Activated naive CD8-positive, alpha-beta T cell treated with anti-CD3 and anti-CD28 coated beads for 36 hours (primary cell): ENCODE measurements around the gene MAP4K2. TPM values are rescaled to one million over a fixed set of nuclear protein-coding genes. Genes with fewer than 3 reads are reported as not detected.

Experiments used
- DNase-seq: peaks from one replicate; pipeline ENCODE4 v3.0.0; 2021
- H3K27ac Mint-ChIP-seq: one replicate; pipeline ENCODE4 v1.8.0; 2022; ENCODE audit warnings: mild to moderate bottlenecking, moderate library complexity, mixed read lengths
- H3K27me3 Mint-ChIP-seq: one replicate; pipeline ENCODE4 v1.8.0; 2022; ENCODE audit warnings: mild to moderate bottlenecking, mixed read lengths
- H3K36me3 Mint-ChIP-seq: one replicate; pipeline ENCODE4 v1.8.0; 2021; ENCODE audit warnings: mild to moderate bottlenecking, mixed read lengths
- H3K4me1 Mint-ChIP-seq: one replicate; pipeline ENCODE4 v1.8.0; 2021; ENCODE audit warnings: mixed read lengths
- H3K4me3 Mint-ChIP-seq: one replicate; pipeline ENCODE4 v1.8.0; 2022; ENCODE audit warnings: mild to moderate bottlenecking, moderate library complexity, mixed read lengths
- H3K9me3 Mint-ChIP-seq: one replicate; pipeline ENCODE4 v1.8.0; 2022; ENCODE audit warnings: mixed read lengths
- total RNA-seq, 2 experiments: library from RNA; stranded (reverse); gene quantifications; one replicate each; pipeline ENCODE4 v1.2.3, GENCODE V29; 2021

MAP4K2 gene
- total RNA-seq, 2 experiments from 2014 or later: 60.4 to 63.8 TPM

DNA sequence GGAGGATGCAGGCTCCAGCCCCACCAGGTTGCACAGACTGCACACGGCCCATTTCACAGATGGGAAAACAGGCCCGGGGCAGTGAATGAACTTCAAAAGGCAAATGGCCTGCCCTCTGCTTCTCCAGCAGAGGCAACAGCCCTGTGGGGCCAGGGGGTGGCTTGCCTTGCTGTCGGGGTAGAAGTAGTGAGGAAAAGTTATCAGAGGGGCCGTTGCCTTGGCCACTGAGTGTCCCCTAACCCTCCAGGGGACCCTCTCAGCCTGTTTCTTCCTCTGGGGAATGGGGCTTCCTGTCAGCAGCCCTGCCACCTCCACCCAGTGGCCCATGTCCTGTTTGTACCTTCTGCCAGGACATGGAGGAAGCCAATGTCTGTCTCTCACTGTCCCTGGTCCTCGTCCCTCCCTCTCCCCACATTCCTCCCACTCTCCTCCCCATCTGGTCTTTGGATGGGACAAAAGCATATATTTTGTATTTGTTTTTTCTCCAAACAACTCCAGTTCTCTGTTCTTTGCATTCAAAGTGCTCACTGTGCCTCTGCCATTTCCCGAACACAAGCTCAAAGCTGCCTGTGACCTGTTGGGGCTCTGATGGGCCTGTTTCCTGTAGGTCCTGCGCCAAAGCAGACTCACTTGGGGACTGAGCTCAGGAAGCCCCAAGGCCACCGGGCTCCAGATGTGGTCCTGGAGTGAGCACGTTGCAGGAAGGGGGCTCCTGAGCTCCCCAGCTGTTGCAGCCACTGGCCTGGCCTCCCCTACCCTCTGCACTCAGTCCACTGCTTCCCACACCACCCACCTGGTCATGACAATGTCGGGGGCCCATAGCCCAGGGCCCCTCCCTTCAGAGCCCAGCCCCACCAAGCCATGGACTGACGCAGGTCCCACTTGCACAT is 9.5 kb downstream of the MAP4K2 start:
- no peak for DNase-seq
- H3K27ac Mint-ChIP-seq: peak overlapping the region; percentile 75
- H3K9me3 Mint-ChIP-seq: no peaks in the 10 kb centered on the region
- H3K27me3 Mint-ChIP-seq: no peaks in the 10 kb centered on the region
- H3K4me1 Mint-ChIP-seq: peaks cover 22% of the 10 kb centered on the region
- peaks cover 7% of the 10 kb centered on the region for H3K36me3 Mint-ChIP-seq
- H3K4me3 Mint-ChIP-seq: no peak overlapping the region

DNA sequence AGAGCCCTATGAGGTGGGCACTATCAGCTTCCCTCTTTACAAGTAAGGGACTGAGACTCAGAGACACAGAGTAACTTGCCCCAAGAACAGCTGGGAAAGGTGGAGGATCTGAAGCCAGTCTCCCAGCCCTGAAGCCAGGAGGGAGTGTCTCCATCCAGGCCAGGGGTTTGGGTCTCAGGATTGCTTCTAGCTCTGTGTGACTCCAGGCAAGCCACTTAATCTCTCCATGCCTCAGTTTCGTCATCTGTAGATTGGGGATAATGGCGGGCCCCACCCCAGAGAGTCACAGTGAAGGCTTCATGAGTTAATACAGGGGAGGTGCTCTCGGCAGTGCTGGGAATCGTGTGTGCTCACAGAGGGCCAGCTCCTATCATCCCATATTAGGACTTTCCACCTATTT is 10.5 kb downstream of the MAP4K2 start:
- Mint-ChIP-seq H3K4me3 (no peak overlapping the region), H3K9me3 (no peaks in the 10 kb centered on the region), H3K4me1 (peaks cover 25% of the 10 kb centered on the region), H3K27ac (no peak overlapping the region), H3K27me3 (no peaks in the 10 kb centered on the region), H3K36me3 (peaks cover 7% of the 10 kb centered on the region)
- DNase-seq: no peak

DNA sequence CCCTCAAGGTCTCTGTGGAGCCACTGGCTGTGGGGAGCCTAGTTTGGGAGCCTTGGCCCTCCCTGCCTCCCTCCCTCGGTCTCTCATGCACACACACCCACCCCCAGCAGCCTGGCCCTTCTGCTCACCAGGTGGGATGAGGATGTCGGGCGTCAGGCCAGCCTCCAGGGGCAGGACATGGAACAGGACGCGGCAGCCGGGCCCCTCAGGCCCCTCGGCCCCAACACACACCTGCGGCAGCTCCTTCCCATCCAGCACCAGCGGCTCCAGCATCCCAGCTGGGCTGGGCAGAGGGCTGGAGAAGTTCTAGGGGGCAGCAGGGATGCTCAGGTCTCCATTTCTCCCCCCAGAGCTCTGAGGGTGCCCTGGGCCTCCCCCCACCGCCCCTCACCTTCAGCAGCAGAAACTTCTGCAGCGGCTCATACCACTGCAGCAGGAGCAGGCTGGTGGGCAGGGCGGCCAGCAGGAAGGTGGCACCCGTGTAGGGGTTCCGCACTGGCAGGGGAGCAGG is 11.2 kb downstream of the MAP4K2 start:
- no peak for DNase-seq
- H3K27me3 Mint-ChIP-seq: no peaks in the 10 kb centered on the region
- H3K4me1 Mint-ChIP-seq: peaks cover 25% of the 10 kb centered on the region
- no peak overlapping the region for H3K27ac Mint-ChIP-seq
- H3K4me3 Mint-ChIP-seq: no peak overlapping the region
- peaks cover 7% of the 10 kb centered on the region for H3K36me3 Mint-ChIP-seq
- H3K9me3 Mint-ChIP-seq: no peaks in the 10 kb centered on the region

DNA sequence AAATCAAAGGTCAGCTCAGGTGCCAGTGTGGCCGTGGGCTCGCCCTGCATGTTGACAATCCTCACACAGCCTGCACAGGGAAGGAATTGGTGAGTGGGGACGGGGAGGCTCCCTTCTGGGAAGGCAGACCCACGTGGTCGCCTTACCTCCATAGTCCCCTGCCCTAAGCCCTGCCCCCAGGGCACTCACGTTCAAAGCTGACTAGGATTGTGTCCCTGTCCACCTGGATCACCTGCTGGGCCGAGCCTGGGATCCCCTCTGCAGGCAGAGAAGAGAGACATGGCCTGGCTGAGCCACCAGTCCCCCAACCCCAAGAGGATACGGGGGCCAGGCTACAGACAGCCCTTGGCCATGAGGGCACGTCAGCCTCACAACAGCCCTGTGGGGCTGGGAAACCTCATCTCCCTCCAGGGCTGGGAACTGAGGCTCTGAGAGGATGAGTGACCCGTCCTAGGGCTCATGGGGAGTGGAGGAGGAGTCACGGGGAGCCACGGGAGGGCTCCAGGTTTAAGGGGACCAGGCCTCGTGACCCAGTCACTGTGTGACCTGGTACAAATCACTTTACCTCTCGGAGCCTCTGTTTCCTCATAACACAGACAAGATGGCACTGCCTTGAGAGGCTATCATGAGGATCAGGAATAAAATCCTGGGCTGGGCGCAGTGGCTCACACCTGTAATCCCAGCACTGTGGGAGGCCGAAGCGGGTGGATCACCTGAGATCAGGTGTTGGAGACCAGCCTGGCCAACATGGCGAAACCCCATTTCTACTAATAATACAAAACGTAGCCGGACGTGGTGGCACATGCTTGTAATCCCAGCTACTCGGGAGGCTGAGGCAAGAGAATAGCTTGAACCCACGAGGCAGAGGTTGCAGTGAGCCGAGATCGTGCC is 12.6 kb downstream of the MAP4K2 start:
- no peak overlapping the region for H3K4me3 Mint-ChIP-seq
- no peak overlapping the region for H3K27ac Mint-ChIP-seq
- no peaks in the 10 kb centered on the region for H3K27me3 Mint-ChIP-seq
- no peaks in the 10 kb centered on the region for H3K9me3 Mint-ChIP-seq
- DNase-seq: no peak
- H3K4me1 Mint-ChIP-seq: peaks cover 17% of the 10 kb centered on the region
- peaks cover 2% of the 10 kb centered on the region for H3K36me3 Mint-ChIP-seq

DNA sequence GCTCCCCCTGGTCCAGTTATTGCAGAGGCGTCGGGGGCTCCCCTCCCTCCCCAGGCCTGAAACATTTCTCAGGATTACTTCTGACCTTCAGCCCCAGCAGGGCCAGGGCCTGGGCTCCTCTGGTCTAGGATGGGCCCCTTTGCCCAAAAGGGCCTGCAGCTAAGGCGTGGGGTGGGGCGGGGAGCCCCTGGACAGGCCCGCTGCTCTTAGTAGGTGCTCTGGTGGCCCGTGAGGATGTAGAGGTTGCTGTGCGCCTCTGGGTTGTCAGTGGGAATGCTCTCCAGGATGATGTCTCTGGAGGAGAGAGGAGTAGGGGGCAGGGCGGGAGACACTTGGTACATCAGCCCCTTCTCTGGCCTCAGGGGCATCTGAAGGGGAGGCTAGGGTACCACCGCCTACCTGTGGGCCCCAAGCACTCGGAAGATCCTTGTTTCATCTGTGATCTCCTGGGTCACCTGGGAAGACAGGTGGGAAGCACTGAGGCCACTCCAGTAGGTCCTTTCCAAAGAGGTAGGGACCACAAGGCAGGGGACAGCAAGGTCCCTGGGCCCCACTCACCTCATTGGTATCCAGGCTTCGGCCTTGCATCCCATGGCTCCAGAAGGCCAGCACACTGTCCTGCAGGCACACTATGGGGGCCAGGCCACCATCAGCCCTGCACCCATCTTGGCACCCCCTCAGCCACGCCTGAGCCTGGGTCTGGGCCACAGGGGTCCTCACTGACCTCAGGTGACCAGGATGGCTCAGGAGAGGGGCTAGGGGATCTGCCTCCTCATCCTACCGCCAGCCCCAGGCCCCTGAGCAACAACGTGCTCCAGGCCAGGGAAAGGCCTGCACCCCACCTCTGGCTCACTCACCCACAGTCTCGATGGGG is 13.4 kb downstream of the MAP4K2 start:
- Mint-ChIP-seq H3K27ac (no peak overlapping the region), H3K4me3 (no peak overlapping the region), H3K4me1 (peaks cover 16% of the 10 kb centered on the region), H3K9me3 (no peaks in the 10 kb centered on the region), H3K27me3 (no peaks in the 10 kb centered on the region), H3K36me3 (peaks cover 2% of the 10 kb centered on the region)
- no peak for DNase-seq

DNA sequence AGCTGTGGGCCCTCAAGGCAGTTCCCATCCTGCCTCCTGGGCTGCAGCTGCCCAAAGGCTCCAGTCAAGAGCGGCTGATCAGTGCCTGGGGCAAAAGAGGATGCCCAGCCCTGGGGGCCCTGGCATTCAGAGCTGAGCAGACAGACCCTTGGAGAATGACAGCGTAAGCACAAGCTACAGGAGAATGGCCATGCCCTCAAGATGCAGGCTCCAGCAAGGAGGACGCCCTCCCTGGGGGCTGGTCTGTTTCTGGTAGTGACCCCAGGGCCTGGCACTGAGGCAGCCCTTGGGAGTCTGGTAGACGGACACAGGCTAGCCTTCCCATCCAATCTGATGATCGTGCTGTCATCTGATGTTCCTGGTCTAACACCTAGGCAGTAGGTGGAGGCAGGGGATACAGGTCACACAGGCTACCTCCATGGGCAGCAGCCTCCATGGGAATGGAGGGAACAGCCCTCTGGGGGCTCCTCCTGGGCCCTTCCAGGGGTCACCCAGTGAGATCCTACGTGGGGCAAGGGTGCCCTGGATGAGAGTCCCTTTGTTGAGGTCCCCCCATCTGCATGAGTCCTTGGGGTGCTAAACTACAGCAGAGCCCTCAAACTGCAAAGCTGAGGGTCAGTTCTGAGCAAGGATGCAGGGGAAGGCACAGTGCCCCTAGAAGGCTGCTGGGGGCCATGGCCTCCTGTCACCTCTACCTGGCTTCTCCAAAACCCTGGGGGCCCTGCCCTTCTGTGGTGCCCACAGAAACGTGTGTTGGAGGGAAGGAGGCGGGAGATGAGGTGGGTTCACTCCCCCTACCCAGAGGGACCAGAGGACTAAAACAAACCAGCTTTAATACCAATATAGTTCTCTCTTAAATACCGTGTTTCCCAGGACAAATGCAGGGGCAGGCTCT is 14.4 kb downstream of the MAP4K2 start:
- no peaks in the 10 kb centered on the region for H3K36me3 Mint-ChIP-seq

DNA sequence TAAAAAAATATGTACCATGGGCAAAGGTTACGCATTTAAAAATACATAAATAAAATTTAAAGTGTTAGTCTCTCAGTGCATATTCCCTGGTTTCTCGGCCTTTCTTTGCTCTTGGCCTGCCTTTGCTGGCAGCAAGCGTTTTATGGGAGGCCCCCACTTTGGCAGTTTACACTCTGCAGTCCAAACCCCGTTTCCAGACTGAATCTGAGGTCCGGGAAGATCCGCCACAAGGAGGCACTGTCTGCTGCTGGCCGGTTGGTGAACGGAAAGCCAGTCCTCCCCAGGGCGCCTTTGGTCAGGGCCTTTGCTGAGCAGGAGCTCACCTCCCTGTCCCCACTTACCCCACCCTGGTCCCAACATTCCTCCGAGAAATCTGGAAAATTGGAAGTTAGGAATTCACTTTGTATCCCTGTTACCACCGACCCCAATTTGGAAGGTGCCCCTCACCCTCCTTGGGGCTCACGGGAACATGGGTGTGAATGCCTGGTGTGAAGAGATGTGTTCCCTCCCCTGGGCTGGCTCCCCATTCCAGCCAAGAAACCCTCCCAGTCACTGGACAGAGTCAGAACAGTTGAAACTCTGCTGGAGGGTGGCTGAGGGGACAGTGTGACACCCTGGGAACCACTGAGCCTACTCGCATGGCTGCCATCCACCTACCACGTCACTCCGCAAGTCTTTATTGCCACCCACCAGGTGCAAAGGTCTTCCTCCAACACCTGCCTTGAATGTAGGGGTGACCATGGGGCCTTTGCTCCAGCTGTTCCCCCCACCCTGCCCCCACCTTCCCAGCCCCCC is 15.3 kb downstream of the MAP4K2 start:
- Mint-ChIP-seq H3K36me3 (no peaks in the 10 kb centered on the region), H3K4me1 (peaks cover 6% of the 10 kb centered on the region), H3K27me3 (no peaks in the 10 kb centered on the region), H3K9me3 (no peaks in the 10 kb centered on the region), H3K27ac (peak overlapping the region; percentile 48), H3K4me3 (no peak overlapping the region)
- DNase-seq: no peak

More for the DNA sequence above, 14.4 kb downstream of the MAP4K2 start:
- Mint-ChIP-seq H3K9me3 (no peaks in the 10 kb centered on the region), H3K27ac (no peak overlapping the region), H3K4me1 (peaks cover 8% of the 10 kb centered on the region), H3K27me3 (no peaks in the 10 kb centered on the region), H3K4me3 (no peak overlapping the region)
- no peak for DNase-seq

DNA sequence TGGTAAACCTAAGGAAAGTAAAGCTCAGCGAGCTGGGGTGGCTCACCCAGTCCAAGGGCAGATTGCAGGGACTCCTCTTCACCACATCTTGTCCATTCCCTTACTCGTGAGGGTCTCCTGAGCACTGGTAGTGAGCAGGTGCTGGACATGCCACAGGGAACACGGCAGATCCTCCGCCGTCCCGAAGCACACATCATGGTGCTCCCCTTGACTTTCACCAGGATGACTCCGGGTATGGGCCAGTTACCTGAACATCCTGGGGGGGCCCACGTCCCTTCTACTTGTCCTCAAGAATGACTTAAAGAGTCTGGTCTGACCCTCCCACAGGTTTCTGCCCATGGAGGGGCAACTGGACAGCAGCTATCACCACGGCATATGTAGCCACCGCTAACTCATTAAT is 16.7 kb downstream of the MAP4K2 start:
- H3K4me1 Mint-ChIP-seq: peaks cover 6% of the 10 kb centered on the region
- no peak for DNase-seq

DNA sequence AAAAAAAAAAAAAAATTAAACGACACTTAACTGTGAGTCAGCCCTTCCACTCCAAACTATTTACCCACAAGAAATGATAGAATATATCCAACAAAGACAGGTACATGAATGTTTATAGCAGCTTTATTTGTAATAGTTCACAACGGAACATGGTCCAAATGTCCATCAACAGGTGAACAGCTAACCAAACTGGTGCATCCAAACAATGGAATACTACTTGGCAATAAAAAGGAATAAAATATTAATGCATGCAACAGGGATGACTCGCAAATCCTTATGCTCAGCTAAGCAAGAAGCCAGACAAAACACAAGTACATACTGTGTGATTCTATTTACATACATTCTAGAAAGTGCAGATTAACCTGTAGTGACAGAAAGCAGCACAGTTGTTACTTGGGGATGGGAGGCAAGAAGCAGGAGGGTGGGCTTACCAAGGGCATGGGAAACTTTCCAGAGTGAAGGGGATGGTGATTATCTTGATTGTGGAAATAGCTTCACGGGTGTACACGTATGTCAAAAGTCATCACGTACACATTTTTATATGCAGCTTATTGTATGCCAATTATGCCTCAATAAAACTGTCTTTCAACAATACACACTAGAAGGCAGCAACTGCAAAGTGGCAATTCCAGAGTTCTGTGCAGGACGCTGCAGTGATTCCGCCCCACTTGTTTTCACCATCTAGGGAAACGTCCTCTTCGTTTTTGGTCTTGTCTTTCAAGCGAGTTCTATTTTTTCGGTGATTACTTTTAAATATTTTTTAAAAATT is 18.0 kb downstream of the MAP4K2 start:
- Mint-ChIP-seq H3K27me3 (no peaks in the 10 kb centered on the region), H3K36me3 (no peaks in the 10 kb centered on the region), H3K4me3 (no peak overlapping the region), H3K9me3 (no peaks in the 10 kb centered on the region), H3K4me1 (peaks cover 12% of the 10 kb centered on the region), H3K27ac (no peak overlapping the region)
- DNase-seq: no peak

More for the DNA sequence above, 16.7 kb downstream of the MAP4K2 start:
- no peaks in the 10 kb centered on the region for H3K9me3 Mint-ChIP-seq
- H3K27me3 Mint-ChIP-seq: no peaks in the 10 kb centered on the region
- H3K4me3 Mint-ChIP-seq: no peak overlapping the region
- no peaks in the 10 kb centered on the region for H3K36me3 Mint-ChIP-seq
- H3K27ac Mint-ChIP-seq: no peak overlapping the region

DNA sequence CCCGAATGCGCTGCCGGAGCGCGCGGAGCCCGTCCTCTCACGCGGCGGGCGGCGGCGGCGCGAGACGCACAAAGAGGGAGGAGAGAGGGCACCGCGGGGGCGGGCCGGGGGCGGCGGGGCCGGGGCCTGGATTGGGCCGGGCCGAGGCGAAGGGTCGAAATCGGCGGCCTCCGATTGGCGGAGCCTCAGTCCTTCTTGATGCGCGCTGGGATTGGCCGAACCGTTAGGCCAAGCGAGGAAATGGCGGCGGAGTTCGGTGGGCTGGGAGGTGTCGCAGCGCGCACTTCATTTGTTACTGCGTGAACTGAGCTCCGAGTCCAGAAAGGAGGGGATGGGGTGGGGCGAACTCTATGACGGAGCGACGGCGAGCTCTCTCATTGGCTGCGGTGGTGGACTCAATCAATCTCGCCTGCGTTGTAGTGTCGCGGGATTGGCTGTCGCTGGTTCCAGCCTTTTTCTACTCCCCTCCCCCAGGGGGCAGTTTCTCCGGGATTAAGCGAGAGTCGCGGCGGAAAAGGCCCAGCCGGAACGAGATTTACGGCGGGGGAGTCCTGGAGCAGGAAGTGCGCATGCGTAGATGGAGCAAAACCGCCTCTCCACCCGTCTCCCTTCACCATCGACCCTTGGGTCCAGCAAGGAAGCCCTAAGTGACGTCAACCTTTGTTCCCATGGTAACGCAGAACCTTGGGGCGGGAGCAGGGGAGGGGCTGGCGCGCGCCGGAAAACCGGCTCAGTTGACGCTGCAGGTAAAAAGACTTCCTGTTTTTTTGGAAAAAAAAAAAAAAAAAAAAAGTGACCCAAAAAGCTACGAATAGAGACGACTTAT is 24.3 kb downstream of the MAP4K2 start, which contains the start of gene SF1:
SF1 (minus strand) TSS at position 70 of the 826 bp plus-strand sequence. CDS start 150 bp downstream, outside the sequence.
- peak within 1 kb of the TSS; percentile 91 for H3K4me3 Mint-ChIP-seq
- peak; percentile 98 for DNase-seq
- peaks cover 50% of the 10 kb centered on the region for H3K4me1 Mint-ChIP-seq
- H3K36me3 Mint-ChIP-seq: peaks cover 42% of the 10 kb centered on the region
- H3K27ac Mint-ChIP-seq: peak within 1 kb of the TSS; percentile 97
- H3K27me3 Mint-ChIP-seq: no peaks in the 10 kb centered on the region
- no peaks in the 10 kb centered on the region for H3K9me3 Mint-ChIP-seq

DNA sequence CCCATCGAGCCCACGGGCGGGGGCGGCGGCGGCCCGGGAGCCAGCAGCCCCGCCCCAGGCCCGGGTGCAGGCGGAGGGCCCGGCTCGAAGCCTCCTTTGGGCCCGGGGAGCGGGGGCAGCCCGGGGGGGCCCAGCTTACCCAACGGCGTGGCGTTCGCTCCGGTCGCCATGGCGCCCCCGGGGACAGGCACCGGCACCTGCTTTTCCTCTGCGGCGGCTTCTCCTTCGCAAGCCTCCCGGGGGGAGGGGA is 24.9 kb downstream of the MAP4K2 start:
- H3K27ac Mint-ChIP-seq: peak overlapping the region; percentile 97
- peak overlapping the region; percentile 85 for H3K4me3 Mint-ChIP-seq
- H3K9me3 Mint-ChIP-seq: no peaks in the 10 kb centered on the region
- DNase-seq: no peak
- no peaks in the 10 kb centered on the region for H3K27me3 Mint-ChIP-seq
- peaks cover 48% of the 10 kb centered on the region for H3K36me3 Mint-ChIP-seq
- H3K4me1 Mint-ChIP-seq: peaks cover 55% of the 10 kb centered on the region
